Mesodermal cell (in vitro differentiated cells): Measurements from ENCODE around the gene GMPR.
"Not testable (repeated sequence)": the region's sequence is repeated elsewhere in the genome, so short reads cannot be mapped to it uniquely, and the experiment has no call there.

Experiments
- H3K27ac ChIP-seq: 2 replicates; pipeline ENCODE4 v1.7.0; 2013; ENCODE audit warnings: mild to moderate bottlenecking, low read depth, low read length, moderate library complexity; ENCODE audit not compliant: severe bottlenecking
- H3K36me3 ChIP-seq: 2 replicates; pipeline ENCODE4 v1.7.1; 2013; ENCODE audit warnings: mild to moderate bottlenecking, low read length, moderate library complexity; ENCODE audit not compliant: control insufficient read depth, insufficient read depth
- H3K4me1 ChIP-seq: one replicate; pipeline ENCODE4 v1.7.1; 2013; ENCODE audit warnings: mild to moderate bottlenecking, low read length; ENCODE audit not compliant: insufficient read depth, control insufficient read depth, poor library complexity, severe bottlenecking
- H3K4me3 ChIP-seq: 2 replicates; pipeline ENCODE4 v1.7.0; 2013; ENCODE audit warnings: low read length, control low read depth, mild to moderate bottlenecking; ENCODE audit not compliant: insufficient read depth, poor library complexity, severe bottlenecking; ENCODE audit errors: extremely low read depth
- H3K9me3 ChIP-seq: 2 replicates; pipeline ENCODE4 v1.7.1; 2013; ENCODE audit warnings: mild to moderate bottlenecking, low read length, moderate library complexity; ENCODE audit not compliant: control insufficient read depth
- WGBS, 2 experiments: methylation state at CpG; one replicate each; pipeline ENCODE4 v1.1.5; 2013; ENCODE audit warnings: missing lambda C conversion rate in 2 of 2; ENCODE audit not compliant: insufficient coverage in 2 of 2; 5-methylcytosine and 5-hydroxymethylcytosine counted together

GMPR gene

GRCh38 chr6:16225062-16225731 lies 13.2 kb upstream of the GMPR start:
- not testable (repeated sequence) for H3K27ac ChIP-seq, H3K9me3 ChIP-seq, H3K36me3 ChIP-seq, H3K4me3 ChIP-seq
- H3K4me1 ChIP-seq = peaks cover 14% of the 10 kb centered on the region
- 64 to 86% methylated on average over 1 of the region's 3 CpGs for WGBS, 2 experiments

- H3K4me1 ChIP-seq = peaks cover 15% of the 10 kb centered on the region
- H3K36me3 ChIP-seq, H3K4me3 ChIP-seq, H3K27ac ChIP-seq, H3K9me3 ChIP-seq: not testable (repeated sequence)
- 95% methylated on average over 13 to 15 of the region's 23 CpGs for WGBS, 2 experiments
These were observed 12.0 kb upstream of the GMPR start for GRCh38 chr6:16226117-16227047.

- Histone ChIP-seq H3K4me1 (peaks cover 15% of the 10 kb centered on the region), H3K36me3 (no peaks in the 10 kb centered on the region), H3K4me3 (no peak overlapping the region), H3K9me3 (no peaks in the 10 kb centered on the region), H3K27ac (no peak overlapping the region)
- WGBS, 2 experiments = 91 to 93% methylated on average over 24 to 26 of the region's 32 CpGs
These were observed 11.3 kb upstream of the GMPR start for GRCh38 chr6:16227048-16227562.

GRCh38 chr6:16227605-16228004 lies 10.8 kb upstream of the GMPR start:
- Histone ChIP-seq H3K9me3 (no peaks in the 10 kb centered on the region), H3K4me1 (peaks cover 15% of the 10 kb centered on the region), H3K27ac (no peak overlapping the region), H3K36me3 (no peaks in the 10 kb centered on the region), H3K4me3 (no peak overlapping the region)
- 76 to 89% methylated on average over 6 of the region's 7 CpGs for WGBS, 2 experiments

GRCh38 chr6:16228043-16228442 lies 10.3 kb upstream of the GMPR start:
- Histone ChIP-seq H3K36me3 (no peaks in the 10 kb centered on the region), H3K4me1 (peaks cover 15% of the 10 kb centered on the region), H3K9me3 (no peaks in the 10 kb centered on the region), H3K27ac (no peak overlapping the region), H3K4me3 (no peak overlapping the region)
- WGBS, 2 experiments = 89 to 96% methylated on average over 4 of the region's 5 CpGs

- Histone ChIP-seq H3K27ac (no peak overlapping the region), H3K4me3 (no peak overlapping the region), H3K9me3 (no peaks in the 10 kb centered on the region), H3K4me1 (peaks cover 15% of the 10 kb centered on the region), H3K36me3 (no peaks in the 10 kb centered on the region)
- 57 to 58% methylated on average over 17 to 18 of the region's 20 CpGs for WGBS, 2 experiments
These were observed 9.4 kb upstream of the GMPR start for GRCh38 chr6:16228709-16229665.

- no peaks in the 10 kb centered on the region for H3K9me3 ChIP-seq
- peaks cover 15% of the 10 kb centered on the region for H3K4me1 ChIP-seq
- no peaks in the 10 kb centered on the region for H3K36me3 ChIP-seq
- H3K27ac ChIP-seq = no peak overlapping the region
- no peak overlapping the region for H3K4me3 ChIP-seq
- 51 to 52% methylated on average over 4 to 5 of the region's 6 CpGs for WGBS, 2 experiments
These were observed 8.7 kb upstream of the GMPR start for GRCh38 chr6:16229700-16230099.

- no peaks in the 10 kb centered on the region for H3K36me3 ChIP-seq
- 88 to 90% methylated on average over 6 to 8 of the region's 9 CpGs for WGBS, 2 experiments
These were observed 7.4 kb upstream of the GMPR start for GRCh38 chr6:16230953-16231352.

GRCh38 chr6:16232086-16232485 lies 6.3 kb upstream of the GMPR start:
- no peaks in the 10 kb centered on the region for H3K9me3 ChIP-seq
- H3K4me3 ChIP-seq = no peak overlapping the region
- peaks cover 15% of the 10 kb centered on the region for H3K4me1 ChIP-seq
- no peaks in the 10 kb centered on the region for H3K36me3 ChIP-seq
- no peak overlapping the region for H3K27ac ChIP-seq
- WGBS, 2 experiments = 90% methylated on average over 2 of the region's 5 CpGs; no CpG with 5 or more reads in 1 of the 2 experiments

More at GRCh38 chr6:16230953-16231352, 7.4 kb upstream of the GMPR start:
- Histone ChIP-seq H3K4me1 (peaks cover 15% of the 10 kb centered on the region), H3K9me3 (no peaks in the 10 kb centered on the region), H3K4me3 (no peak overlapping the region), H3K27ac (no peak overlapping the region)

- H3K36me3 ChIP-seq = no peaks in the 10 kb centered on the region
- 83 to 100% methylated on average over 1 to 3 of the region's 4 CpGs for WGBS, 2 experiments
- H3K4me1 ChIP-seq = peaks cover 12% of the 10 kb centered on the region
- no peaks in the 10 kb centered on the region for H3K9me3 ChIP-seq
- H3K27ac ChIP-seq = no peak overlapping the region
- no peak overlapping the region for H3K4me3 ChIP-seq
These were observed 2.3 kb upstream of the GMPR start for GRCh38 chr6:16236009-16236501.
